Body of pancreas (tissue), 4 donors: ENCODE results near the gene RGS6.

Source experiments
- POLR2A ChIP-seq, 3 donors: fragments of 450-650 bp; IDR thresholded peaks; one replicate each; pipeline ENCODE4 v1.6.1; 2016; ENCODE audit warnings: antibody characterized with exemption in 3 of 3, mild to moderate bottlenecking in 2 of 3
- TF ChIP-seq, protein P1 (sequence below), 7 experiments: fragments of 450-650 bp in 4 of 7; fragments of 200-600 bp in 3 of 7; sonication (generic) in 3 of 7; IDR thresholded peaks; one replicate each; pipeline ENCODE4 v1.5.1; 2016 to 2019; ENCODE audit warnings: antibody characterized with exemption in 7 of 7

DNA sequence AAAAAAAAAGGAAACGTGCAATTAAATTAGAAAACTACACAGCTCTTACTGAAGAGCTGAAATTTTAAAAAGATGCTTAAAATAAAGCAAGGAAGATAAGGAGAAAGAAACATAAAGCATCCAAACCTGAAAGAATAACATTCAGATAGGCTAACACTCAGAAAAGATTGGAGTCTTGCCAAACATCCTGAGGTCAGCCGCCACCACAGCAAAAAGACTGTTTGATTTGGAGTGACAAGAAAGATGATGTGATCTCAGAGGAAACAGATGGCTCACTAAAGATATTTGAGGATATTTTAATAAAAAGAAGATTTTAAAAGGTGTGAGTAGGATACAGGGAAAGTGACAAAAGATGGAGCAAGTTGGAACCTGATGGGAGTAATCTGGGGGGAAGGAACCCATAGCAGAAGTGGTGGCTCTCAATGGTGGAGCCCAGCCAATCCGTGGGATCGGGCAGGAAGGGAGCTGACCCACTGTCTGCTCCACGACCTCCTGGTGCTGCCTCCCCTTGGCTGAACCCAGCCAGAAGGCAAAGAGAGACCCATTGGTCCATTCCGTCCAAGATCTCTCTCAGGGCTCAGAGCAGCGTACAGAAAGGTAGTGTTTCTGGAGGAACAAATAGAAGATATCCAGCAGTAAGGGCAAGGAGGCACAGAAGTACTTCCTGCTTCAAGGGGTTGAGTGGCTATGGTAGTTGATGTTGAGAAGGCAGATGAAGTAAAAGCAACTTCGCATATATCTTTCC is 469.6 kb downstream of the RGS6 start:
- TF ChIP-seq, protein P1, sequence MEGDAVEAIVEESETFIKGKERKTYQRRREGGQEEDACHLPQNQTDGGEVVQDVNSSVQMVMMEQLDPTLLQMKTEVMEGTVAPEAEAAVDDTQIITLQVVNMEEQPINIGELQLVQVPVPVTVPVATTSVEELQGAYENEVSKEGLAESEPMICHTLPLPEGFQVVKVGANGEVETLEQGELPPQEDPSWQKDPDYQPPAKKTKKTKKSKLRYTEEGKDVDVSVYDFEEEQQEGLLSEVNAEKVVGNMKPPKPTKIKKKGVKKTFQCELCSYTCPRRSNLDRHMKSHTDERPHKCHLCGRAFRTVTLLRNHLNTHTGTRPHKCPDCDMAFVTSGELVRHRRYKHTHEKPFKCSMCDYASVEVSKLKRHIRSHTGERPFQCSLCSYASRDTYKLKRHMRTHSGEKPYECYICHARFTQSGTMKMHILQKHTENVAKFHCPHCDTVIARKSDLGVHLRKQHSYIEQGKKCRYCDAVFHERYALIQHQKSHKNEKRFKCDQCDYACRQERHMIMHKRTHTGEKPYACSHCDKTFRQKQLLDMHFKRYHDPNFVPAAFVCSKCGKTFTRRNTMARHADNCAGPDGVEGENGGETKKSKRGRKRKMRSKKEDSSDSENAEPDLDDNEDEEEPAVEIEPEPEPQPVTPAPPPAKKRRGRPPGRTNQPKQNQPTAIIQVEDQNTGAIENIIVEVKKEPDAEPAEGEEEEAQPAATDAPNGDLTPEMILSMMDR (IDR thresholded peaks at IDR 0.05): no peak
- TF ChIP-seq POLR2A (IDR thresholded peaks at IDR 0.05): no peak
